OCI-LY7 (cell line): ENCODE measurements around the gene ARV1.

ENCODE experiments used
- CTCF ChIP-seq: fragments of 200-600 bp; sonication (generic); conservative IDR thresholded peaks from 2 replicates; pipeline ENCODE4 v1.5.1; 2014; ENCODE audit warnings: mild to moderate bottlenecking, antibody characterized with exemption, low read length, moderate library complexity, mixed read lengths
- EZH2phosphoT487 ChIP-seq: fragments of 200-600 bp; sonication (generic); IDR thresholded peaks from 2 replicates; pipeline ENCODE4 v1.6.1; 2018; ENCODE audit warnings: low read depth, borderline replicate concordance, mild to moderate bottlenecking, mixed run types, antibody characterized with exemption, low read length, moderate library complexity, mixed read lengths

GRCh38 chr1:231046730-231047395 lies 68.0 kb downstream of the ARV1 start:
- TF ChIP-seq CTCF (no peak), EZH2phosphoT487 (no peak)
